ENCODE data around the gene PGBD5.
A peak's percentile ranks its signal among the peaks of the same experiment; 100 is the strongest.

The PGBD5 gene

DNA sequence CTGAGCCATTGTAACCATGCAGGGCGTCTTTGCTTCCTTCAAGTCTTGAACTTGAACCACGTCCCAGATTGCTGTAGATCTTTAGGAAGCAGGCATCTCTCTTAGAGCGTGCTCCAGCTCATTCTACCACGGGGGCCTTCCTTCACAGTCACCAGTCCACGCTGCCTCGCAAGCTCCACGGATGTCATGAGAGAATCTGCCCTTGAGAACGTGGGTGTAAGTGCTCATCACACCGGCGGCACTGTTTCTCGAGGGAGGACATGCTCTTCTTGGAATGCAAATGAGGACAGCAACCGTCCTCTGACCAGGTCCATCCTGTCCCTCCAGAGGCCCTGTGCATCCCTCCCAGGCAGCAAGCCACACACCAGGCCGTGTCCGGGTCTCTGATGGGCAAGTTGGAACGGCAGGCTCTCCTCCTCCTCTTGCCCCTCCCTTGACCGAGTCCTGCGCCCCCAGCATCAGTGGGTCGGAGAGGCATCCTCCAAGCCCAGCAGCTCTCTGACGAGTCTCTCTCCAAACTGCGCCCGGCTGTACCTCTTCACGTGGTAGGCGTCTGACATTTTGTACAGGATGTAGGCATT, 103.1 kb downstream of the PGBD5 start:
- no peak for DNase-seq (ENCODE audit: low read depth in 2 of 2)

DNA sequence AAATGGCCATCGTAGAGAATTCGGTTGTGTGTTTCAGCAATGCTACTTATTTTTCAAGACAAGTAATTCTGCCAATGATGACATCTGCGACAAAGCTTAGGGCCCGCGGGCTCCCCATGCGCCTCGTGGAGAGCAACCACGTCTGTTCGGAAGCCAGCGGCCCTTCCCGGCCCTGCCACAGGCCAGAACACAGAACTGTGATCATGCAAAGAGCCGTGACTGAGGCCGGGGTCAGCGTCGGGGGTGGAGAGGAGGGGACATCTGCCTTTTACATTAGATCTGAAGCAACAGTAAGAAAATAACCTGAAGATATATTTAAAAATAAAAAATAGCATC, 103.7 kb downstream of the PGBD5 start:
- no peak for DNase-seq (ENCODE audit: low read depth in 2 of 2)

DNA sequence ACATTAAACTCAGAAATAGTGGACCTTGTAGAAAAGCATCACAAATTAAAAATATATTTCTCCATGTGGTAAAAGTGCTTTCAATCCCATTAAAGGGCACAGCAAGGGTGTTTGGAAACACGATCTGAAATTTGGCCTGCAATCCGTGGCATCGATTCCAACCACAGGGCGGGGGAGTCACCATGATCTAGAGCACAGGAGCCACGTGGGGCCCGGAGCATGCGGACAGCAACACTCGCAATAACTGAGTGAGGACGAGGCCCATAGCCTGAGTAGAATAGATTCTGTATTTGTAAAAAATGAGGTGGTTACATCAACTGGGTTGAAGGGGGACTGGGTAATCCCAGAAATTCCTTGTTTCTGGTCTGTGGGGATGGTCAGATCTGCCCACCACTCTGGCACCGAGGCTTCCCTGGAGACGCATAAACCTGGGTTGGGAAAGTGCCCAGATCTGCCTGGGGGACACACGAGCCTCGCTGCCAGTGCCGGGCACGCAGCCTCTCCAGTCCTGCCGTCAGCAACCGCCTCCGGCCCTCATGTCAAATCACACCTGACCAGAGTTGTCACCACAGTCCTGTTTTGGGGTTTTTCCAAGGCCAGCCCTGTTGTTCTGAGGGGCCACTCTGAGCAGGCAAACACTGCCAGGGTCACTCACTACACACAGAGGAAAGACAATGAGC, 104.3 kb downstream of the PGBD5 start:
- DNase-seq (ENCODE audit: low read depth in 2 of 2), result no peak

DNA sequence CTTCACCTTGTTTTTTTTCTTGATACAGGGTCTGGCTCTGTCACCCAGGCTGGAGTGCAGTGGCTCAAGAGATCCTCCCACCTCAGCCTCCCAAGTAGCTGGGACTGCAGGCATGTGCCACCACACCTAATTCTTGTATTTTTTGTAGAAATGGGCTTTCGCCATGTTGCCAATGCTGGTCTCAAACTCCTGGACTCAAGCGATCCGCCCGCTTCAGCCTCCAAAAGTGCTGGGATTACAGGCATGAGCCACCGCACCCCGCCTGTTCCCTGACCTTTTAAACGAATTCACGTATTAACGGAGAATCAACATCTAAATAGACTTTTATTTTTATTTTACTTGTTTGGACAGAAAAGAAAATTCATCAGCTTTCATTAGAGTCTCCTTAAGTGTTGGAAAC, 104.8 kb downstream of the PGBD5 start:
- no peak for DNase-seq (ENCODE audit: low read depth in 2 of 2)

DNA sequence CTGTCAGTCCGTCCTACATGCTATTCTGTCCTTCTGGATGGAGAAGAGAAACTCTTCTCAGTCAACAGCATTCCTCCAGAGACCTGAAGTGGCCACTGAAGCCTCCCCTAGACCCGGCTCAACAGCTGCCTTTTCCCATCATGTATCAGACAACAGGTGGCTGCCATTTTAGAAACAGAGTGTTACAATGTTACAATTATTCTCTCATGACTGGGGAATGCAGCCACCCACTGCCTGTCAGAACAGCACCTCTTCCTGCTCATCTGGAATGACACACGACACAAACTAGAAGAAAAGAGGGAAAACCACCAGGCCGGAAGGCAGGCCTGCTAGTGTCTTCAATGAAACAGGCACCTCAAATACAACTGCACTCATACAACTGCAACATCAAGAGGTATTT, 105.3 kb downstream of the PGBD5 start:
- no peak for DNase-seq (ENCODE audit: low read depth in 2 of 2)

DNA sequence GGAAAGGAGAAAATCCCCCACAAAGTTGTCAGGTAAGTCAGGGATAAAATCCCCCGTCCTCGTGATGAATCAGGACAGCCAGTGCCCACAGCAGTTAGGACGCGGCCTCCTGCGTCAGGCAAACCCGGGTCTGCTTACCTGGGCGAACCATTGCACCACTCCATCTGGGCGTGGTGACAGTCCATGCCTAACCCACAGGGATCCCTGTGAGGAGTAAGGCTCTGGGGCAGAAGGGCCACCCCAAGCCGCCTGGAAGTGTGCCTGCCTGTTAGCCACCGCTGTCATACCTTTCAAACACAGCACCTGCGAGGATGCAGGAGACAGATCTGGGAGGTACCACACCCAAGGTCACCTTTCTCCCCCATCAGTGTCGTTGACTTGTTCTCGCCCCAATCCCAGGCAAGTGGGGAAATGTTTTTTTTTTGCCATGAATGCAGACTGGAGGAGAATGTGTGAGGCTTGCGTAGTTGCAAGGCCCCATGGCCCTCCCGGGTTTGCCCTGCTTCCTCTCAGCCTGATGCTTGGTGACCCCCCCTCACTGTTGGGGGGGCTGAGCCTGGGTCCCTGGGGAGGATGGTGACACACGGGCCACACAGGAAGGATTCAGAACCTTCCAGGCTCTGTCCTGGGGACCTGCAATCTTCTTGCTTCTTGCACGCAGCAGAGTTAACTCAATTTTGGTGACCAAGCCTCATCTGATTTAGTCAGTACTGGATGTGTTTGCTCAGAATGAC, 107.0 kb downstream of the PGBD5 start:
- no peak for DNase-seq (ENCODE audit: low read depth in 2 of 2)

DNA sequence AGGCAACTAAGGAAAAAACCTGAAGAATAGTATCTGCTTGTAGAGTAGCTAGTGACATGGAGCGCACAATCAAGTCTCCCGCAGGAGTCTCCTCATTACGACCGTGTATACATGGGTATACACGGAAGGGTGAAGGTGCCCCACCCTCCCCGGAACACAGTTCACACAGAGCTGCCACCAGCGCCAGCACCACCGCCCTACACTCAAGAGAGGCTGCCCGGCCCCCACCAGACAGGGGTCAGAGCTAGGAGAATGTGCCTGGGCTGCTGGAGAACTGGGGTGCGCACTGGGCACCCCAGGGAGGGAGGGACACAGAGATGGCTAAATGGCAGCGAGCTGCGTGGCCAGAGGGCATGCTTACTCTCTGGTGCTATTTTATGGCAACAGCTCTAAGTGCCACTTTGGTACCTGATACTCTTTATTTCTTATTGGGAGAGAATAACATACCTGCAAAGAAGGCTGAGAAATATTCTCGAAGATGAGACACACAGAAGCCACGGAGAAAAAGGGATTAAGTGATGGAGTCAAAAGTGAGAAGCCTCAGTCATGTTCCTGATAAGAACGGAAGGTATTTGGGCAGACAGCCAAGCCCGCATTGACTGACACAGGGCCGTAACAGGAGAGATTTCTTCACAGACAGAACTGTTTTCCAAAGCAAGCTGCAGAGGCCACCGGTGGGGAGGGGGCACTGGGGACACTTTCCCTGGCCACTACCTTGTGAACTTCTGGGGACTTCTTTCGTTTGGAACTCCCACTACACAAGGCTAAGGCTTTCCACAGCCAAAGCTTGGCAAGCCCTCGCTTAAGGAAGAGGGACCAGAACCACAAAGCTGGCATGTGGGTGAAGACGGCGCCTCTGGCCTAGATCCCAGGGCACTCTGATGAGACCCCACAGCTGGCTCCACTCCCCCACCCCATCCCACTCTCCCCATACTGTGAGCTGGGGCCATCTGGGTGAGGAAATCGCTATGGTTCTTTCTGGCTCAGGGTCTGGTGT, 108.0 kb downstream of the PGBD5 start:
- no peak for DNase-seq (ENCODE audit: low read depth in 2 of 2)

DNA sequence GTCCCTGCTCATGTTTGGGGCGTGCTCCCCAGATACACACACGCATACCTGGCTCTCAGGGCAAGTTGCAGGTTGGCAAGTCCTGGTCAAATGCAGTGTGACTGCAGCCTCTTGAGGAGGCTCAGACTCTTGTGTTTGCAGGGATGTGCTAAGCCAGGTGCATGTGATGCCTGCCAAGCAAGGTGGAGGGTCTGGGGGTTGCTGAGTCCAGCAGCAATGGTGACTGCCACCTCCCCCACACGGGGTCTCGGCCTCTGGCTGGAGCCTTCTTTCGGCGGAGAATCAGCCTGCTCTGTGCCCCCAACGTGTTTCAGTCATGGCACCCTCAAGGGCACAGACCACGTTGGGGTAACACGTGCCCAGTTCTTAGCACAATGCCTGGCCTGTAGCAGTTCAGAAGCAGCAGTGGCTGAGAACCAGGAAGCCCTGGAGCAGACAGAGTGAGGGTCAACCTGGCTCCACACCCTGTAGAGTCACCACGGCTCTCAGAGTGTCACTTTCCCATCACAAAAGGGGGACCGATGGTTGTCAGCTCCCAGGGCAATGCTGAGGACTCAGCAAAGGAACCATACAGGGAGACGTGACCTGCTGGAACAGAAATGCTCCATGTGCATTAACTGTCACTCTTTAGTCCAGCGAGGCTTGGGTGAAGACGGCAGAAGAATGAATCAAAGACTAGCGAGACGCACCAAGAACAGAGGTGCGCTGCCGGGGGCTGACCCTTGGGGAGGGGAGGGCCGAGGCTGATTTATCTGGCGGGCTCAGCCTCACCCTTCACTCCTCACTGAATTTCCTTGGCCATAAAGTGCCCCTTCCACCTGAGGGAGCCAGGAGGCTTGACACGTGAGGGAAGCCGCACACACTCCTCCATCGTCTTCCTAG, 109.0 kb downstream of the PGBD5 start:
- DNase-seq (ENCODE audit: low read depth in 2 of 2), result no peak

DNA sequence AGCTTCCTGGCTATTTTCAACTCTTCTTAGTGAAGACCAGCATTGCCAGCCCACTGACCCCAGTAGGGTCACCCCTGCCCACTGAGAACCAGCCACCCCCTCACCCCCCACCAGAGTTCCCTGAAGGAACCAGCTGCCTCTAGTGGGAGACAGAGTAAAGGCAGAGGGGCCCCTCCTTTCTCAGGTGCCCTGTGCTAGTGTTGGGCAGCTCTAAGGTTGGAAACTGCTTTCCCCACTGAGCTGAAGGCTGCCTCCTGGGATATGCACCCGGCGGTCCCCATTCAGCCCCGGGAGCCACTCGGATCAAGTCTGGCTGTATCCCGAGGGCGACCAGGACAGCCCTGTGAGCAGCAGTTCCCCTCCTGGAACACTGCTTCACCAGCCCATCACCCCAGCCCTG, 111.0 kb downstream of the PGBD5 start:
- DNase-seq (ENCODE audit: low read depth in 2 of 2), result no peak

DNA sequence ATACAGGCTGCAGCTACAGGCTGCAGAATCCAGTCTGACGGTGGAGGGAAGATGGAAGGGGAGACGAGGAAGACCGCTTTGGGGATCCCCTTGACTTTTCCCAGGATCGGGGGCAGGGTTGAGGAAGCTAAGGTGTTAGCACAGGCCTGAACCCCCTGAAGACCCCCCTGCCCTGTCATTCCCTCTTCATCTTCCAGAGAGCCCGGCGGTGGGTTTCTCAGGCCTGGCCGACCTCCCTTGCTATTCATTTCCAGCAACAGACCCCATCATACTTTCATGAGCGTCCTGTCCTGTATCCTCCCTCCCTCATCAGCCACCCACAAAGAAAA, 112.0 kb downstream of the PGBD5 start:
- DNase-seq (ENCODE audit: low read depth in 2 of 2), result no peak

DNA sequence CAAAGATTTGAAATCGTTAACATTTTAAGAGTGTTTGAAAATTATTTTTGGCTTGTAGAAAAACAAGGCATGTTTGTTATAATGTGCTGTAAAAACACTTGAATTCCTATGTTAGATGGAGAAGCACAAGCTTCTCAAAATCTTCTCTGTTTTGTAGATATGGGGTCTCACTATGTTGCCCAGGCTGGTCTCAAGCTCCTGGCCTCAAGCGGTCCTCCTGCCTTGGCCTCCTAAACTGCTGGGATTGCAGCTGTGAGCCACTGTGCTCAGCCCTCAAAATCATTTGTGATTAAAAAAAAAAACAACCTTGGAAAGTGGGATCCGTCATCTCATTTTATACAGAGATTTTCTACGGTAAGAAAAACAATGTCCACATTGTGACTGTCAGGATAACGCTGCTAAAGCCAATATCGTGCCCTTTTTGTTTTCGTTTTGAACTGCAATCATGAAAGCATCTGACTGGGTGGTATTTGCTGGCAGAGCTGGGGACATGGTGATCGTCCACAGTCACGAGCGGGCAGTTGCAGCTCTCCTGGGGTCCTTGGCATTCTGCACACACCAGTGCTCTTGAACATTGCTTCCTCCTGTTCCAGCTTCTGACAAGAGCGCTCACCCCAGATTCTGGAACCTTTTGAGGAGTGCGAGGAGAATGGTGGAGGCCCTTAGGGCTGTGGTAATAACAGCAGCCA, 112.5 kb downstream of the PGBD5 start:
- DNase-seq (ENCODE audit: low read depth in 2 of 2), result no peak

DNA sequence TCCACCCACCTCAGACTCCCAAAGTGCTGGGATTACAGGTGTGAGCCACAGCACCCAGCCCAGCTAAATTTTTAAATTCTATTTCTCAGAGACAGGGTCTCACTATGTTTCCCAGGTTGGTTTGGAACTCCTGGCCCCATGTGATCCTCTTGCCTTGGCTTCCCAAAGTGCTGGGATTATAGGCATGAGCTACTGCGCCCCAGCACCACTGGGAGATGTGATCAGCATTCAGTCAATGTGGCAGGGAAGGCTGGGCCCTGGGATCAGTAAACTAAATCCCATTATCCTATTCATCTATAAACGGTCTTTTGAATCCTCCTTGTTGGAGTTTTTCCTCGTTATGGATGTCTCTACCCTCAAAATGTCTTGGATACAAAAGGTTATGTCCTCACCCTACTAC, 113.5 kb downstream of the PGBD5 start:
- DNase-seq (ENCODE audit: low read depth in 2 of 2), result no peak

DNA sequence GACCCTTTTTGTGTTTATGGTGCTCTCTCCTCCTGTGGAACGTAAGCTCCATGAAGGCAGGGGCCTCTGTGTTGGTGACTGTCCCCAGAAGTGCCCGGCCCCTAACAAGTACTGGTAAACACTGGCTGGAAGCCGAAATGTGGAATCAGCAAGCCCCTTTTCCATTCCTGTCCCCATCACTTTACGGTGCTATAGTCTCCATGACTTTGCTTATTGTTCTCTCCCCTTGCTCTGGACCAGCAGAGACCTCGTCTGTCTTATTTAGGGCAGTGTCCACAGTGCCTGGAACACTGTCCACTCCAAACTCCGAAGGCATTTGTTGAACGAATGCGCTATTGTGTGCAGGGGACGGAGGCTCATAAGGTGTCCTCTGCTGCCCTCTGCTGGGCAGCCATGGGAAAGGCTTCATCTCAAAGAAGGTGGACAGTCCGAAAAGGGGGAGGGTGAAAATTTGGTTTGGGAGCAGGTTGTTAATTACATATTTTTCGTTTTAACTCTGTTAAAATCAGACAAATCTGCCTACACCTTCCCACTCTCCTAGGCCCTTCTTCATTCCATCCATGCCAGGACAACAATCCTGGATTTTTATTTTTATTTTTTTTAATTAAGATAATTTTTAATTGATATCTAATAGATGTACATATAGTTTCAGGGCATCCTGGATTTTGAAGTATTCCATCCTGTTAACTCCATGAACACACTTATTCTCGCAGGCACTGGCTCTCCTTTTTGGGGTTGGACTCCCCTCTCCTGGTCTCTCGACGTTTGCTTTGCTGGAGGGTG, 115.6 kb downstream of the PGBD5 start:
- DNase-seq (ENCODE audit: low read depth in 2 of 2), result peak; percentile 32 to 36

DNA sequence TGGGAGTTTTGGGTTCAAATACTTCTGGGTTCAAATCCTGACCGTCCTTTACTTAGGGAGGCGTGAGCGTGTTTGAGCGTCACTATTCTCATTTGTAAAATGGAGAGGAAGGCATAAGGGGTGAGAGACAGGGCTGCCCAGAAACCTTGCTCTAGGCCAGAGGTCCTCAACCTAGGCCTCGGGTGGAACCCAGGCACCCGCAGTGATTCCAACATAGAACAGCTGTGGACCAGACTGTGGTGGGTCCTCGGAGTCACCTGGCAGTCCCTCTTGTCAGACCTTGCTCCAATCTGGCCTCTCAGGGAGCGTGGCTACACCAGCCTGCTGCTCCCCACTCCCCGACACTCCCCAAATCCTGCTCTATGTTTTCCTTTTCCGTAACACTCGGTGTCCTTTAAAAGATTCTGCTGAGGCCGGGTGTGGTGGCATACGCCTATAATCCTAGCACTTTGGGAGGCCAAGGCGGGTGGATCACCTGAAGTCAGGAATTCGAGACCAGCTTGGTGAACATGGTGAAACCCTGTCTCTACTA, 116.4 kb downstream of the PGBD5 start:
- no peak for DNase-seq (ENCODE audit: low read depth in 2 of 2)

DNA sequence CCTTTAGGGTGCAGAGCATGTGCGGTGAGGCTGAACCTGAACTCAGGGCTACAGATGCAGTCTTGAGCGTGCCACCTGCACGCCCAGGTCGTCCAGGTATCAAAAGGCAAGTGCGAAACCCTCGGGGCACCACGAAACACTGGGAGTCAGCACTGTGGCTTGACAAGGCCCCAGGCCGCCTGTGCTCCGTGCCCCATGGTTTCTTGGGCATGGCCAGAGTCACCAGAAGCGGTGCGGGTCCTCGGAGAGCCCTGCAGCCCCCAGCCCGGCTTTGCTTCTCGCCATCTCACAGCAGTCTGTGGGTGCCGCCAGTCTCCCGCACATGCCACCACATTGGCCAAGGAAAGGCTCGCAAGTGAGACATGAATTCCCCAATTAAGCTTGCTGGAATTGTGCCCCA, 117.3 kb downstream of the PGBD5 start:
- DNase-seq (ENCODE audit: low read depth in 2 of 2), result no peak

DNA sequence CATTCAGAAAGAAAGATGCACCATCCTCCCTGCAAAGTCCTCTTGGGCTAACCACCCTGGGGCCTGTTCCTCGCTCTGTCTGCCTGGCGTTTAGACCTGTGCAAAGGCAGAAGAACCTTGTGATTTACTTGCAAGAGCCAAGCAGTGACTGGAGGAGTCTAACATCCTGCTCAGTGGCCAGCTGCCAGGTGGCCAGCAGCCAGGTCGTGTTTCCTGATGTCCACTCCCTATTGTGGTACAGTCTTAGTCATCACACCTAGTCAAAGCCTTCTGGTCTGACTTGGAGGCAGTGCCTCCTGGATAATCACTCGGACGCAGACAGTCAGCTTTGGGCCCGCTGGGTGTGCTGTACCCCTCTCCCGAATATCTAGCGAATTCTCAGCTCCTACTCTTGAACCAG, 118.1 kb downstream of the PGBD5 start:
- peak; percentile 18 to 29 for DNase-seq (ENCODE audit: low read depth in 2 of 2)

DNA sequence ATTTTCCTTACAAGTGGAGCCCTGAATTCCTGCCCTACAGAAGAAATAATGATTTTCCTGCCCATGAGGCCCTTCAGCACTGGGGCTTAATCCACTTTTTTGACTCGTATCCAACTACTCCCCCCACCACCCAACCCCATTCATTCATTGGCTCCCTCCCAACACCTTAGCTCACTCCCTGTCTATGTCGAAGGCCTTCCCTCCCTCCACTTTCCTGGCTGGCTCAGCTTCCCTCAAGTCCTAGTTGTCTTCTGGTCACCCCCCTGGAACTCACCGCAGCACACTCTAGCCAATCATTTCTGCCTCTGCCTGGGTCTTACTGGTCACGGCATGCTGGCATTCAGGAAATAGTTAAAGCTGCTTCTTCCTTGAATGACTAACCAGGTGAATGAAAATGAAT, 118.9 kb downstream of the PGBD5 start:
- DNase-seq (ENCODE audit: low read depth in 2 of 2), result no peak

DNA sequence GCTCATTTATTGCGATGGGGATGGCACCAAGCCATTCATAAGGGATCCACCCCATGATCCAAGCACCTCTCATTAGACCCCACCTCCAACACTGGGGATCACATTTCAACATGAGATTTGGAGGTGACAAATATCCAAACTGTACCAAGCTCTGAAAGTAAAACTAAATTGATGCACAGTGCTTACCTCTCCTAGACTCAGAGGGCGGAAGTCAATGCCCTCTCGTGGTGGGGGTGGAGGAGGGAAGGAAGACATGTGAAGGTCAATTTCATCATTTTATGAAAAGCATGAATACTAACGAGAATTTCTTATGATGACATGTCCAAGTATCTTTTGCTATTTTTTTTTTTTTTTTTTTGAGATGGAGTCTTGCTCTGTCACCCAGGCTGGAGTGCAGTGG, 120.0 kb downstream of the PGBD5 start:
- DNase-seq (ENCODE audit: low read depth in 2 of 2), result no peak

DNA sequence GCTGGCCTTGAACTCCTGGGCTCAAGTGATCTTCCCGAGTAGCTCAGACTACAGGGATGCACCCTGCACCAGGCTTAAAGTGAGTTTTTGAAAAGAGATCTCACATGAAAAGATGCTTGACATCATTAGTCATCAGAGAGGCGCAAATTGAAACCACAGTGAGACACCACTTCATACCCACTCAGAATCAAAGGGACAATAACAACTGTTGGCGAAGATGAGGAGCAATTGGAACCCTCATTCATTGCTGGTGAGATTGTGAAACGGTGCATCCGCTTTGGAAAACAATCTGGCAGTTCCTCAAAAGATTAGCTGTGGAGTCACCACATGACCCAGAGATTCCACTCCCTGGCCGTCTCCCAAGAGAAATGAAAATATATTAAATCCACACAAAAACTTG, 122.3 kb downstream of the PGBD5 start:
- DNase-seq (ENCODE audit: low read depth in 2 of 2), result peak; percentile 12 to 14

DNA sequence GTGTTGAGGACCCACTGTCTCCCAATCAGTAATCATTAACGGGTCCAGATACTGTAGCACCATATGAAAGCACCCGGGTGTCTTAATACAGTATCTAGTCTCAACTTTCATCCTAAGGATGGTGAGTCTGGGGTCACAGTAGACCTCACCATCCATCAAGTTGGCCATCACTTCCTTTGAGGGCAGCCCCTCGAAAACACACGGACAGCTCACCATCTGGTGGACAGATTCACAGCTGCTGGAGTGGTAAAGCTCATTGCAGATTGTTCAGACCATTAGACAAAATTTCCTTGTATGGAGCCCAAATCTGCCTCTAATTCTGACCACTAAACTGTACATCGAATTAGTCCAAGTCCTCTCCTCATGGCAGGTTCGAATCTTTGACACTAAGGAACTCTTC, 123.1 kb downstream of the PGBD5 start:
- no peak for DNase-seq (ENCODE audit: low read depth in 2 of 2)
